GM18499 (cell line): ENCODE data around the gene PRMT9.
A peak's percentile ranks its signal among the peaks of the same experiment; 100 is the strongest.

Experiments used
- ATAC-seq: cut with Tn5 transposase; IDR thresholded peaks from one replicate; pipeline ENCODE4 v1.9.1; 2021; ENCODE audit warnings: moderate number of reproducible peaks; ENCODE audit not compliant: insufficient read depth, unreplicated experiment

The PRMT9 gene

DNA sequence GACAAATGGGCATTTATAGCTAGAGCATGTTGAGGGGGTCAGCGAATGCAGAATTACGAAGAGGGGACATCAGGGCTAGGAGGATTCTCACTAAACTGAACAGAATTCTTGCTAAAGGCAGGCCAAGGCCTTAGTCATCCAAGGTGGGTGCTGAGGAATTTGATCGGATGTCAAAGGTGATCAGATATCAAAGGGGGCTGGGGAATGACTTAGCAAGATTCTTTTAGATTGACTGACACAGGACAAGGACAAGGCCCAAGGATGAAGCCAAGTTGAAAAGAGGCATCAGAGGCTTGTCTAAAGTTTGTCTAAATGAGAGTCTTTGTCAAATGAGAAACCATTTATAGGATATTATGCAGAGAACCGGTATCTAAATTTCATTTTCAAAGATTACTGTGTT lies 57.1 kb downstream of the PRMT9 start:
- ATAC-seq = no peak

GRCh38 chr4:147625733-147626132 lies 58.2 kb downstream of the PRMT9 start:
- ATAC-seq = no peak

DNA sequence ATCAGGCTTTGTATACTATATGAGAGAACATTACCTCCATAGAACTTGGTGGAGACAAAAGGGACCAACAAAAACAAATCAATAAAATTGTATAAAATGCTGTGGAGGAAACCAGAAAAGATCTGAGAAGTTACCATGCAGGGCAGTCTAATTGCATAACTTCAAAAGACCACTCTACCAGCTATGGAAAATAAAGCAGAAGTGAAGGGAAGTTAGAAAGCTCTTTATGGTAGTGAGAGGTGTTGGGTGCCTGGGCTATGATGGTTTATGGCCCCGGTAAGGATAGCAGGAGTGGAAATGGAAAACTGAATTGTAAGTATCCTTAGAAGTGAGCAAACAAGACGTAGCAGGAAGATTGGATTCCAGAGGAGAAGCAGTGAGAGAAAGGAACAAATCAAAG lies 63.6 kb downstream of the PRMT9 start:
- no peak for ATAC-seq

DNA sequence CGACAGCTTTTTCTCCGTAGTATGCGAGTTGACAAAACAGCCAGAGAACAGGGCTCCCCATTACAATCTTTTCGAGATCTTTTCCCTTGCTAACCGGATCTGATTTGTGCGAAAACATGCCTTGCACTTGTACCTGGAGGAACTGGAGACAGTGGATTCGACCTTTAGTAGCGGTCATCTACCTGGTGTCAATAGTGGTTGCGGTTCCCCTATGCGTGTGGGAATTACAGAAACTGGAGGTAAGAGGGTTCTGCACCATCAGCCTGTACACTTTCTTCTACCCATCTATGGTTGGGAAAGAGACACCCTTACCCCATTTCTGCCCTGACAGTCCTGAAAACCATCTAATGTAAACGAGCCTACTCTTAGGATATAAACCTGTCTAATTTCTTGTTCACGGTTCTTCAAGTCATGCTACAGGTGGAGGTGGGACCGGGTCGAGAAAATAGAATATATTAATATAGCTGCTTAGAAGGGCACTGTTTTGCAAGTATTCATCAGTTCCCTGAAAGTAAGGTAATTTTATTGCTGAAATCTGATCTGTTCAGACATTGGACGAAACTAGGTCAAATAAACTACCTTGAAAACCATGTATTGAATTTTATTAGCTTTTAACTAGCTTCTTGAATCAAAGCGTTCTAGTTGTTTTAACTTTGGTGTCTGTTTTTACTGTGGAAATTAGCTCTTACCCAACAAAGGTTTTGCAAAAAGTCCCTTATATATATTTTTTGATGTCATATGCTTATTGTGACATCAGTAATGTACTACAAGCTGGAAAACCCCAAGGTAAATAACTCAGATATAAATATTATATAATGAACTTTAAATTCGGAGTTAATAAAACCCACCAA lies 65.9 kb downstream of the PRMT9 start:
- peak; percentile 7 for ATAC-seq

GRCh38 chr4:147617173-147617840 lies 66.7 kb downstream of the PRMT9 start, which contains the start of gene TMEM184C:
Gene TMEM184C (plus strand): TSS chr4:147617397. CDS start chr4:147617957, 560 bp downstream.
- ATAC-seq = peak; percentile 98

GRCh38 chr4:147616849-147617172 lies 67.2 kb downstream of the PRMT9 start:
- peak; percentile 6 for ATAC-seq

GRCh38 chr4:147610686-147611085 lies 73.3 kb downstream of the PRMT9 start:
- no peak for ATAC-seq

- ATAC-seq = no peak
Measured at GRCh38 chr4:147607471-147607870, 76.5 kb downstream of the PRMT9 start.

- ATAC-seq = no peak
Measured at GRCh38 chr4:147605499-147605898, 78.5 kb downstream of the PRMT9 start.

DNA sequence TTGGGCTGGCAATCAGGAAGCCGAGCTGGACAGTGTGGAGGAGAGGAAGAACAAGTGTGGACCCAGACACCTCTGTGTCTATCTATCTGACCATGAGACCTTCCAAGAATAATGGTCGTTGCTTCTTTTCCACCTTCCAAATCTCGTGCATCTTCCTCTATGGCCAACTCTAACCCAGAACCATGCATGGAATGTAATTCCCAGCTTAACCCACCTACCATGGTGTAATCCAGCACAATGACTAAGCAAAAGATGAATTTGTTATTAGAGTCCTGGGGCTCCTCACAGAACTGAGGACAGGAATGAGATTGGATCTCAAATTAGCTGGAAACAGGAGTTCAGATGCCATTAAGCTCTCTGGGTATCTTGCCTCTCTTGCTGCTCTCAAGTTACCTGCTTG lies 84.2 kb downstream of the PRMT9 start:
- no peak for ATAC-seq

GRCh38 chr4:147599206-147599605 lies 84.8 kb downstream of the PRMT9 start:
- no peak for ATAC-seq

DNA sequence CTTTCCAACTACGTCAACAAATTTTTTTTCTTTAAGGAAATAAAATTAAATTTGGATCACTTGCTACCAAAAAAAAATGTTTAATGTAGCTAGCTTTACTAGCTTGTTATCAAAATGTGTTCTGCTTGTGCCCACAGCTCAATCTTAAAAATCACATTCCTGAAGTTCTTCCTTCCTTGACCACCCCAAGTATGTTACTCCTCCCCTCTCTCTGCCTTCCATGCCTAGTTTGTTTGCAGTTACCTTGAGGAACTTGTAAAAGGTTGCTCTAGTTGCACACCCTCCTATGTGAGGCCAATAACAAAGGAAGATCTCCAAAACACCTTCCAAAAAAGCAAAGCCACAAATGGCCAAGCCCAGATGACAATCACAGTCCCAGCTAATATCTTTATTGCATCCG lies 86.4 kb downstream of the PRMT9 start:
- no peak for ATAC-seq

DNA sequence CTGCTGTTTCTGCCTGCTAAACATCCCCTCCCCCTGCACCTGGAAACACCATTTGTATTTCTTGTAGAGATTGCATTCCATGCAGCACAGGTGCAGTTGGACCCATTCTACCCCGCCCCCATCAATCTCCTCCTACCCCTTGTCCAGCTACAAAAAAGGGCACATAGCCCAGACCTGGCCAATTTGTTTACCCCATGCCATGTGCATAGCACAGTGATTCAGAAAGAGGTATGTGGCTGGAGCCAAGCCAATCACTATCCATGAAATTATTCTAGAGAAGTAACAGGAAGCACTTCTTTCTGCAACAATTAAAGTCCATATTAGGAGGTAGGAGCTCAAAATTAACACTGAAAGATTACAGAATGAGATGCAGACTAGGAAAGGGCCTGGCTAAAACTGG lies 87.0 kb downstream of the PRMT9 start:
- no peak for ATAC-seq

DNA sequence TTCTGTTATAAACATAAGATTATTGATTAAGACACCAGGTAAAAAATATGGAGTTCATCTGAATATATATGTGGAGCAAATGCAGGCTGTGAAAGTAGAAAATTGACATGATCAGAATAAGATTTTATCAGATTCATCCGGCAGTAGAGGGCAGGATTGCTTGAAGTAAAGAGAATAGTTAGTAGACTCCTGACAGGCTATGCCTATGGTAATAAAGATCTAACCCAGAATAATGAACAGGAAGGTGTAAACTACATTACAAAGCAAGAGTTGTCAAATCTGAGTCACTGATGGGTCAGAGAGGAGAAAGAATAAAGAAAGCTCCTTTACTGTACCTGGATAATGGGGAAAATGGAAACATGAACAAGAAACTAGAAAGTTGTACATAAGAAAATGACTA lies 87.6 kb downstream of the PRMT9 start:
- ATAC-seq = peak; percentile 54

- ATAC-seq = no peak
Measured at GRCh38 chr4:147594578-147594977, 89.4 kb downstream of the PRMT9 start.

DNA sequence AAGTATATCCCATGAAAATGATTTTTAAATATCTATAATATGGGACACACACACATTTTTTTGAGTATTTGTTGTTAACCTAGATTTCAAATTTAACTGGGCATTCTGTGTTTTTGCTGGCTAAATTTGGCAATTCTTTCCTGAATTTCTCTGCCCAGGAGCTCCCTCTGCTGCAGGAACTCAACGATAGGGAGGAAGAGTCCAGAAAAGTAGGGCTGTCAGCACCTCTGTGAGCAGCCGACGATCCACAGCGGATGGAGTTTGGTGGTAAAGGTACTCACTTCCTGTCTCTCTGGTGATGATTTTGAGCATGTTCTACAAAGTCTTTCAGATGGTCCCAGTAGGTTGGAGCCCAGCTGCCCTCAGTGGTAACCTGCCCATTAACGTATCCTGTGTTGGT lies 89.9 kb downstream of the PRMT9 start:
- no peak for ATAC-seq

- ATAC-seq = no peak
Measured at GRCh38 chr4:147591106-147591505, 92.9 kb downstream of the PRMT9 start.

GRCh38 chr4:147590249-147590920 lies 93.6 kb downstream of the PRMT9 start:
- no peak for ATAC-seq

GRCh38 chr4:147589586-147589985 lies 94.4 kb downstream of the PRMT9 start:
- no peak for ATAC-seq
